DMS79 treated with DMSO at 0.1 percent for 48 hours (cell line): Measurements from ENCODE around the gene LAMA2.

Experiments
- DNase-seq: peaks from one replicate; lab custom pipeline; 2025; lab: John Stamatoyannopoulos, UW

Gene LAMA2

DNA sequence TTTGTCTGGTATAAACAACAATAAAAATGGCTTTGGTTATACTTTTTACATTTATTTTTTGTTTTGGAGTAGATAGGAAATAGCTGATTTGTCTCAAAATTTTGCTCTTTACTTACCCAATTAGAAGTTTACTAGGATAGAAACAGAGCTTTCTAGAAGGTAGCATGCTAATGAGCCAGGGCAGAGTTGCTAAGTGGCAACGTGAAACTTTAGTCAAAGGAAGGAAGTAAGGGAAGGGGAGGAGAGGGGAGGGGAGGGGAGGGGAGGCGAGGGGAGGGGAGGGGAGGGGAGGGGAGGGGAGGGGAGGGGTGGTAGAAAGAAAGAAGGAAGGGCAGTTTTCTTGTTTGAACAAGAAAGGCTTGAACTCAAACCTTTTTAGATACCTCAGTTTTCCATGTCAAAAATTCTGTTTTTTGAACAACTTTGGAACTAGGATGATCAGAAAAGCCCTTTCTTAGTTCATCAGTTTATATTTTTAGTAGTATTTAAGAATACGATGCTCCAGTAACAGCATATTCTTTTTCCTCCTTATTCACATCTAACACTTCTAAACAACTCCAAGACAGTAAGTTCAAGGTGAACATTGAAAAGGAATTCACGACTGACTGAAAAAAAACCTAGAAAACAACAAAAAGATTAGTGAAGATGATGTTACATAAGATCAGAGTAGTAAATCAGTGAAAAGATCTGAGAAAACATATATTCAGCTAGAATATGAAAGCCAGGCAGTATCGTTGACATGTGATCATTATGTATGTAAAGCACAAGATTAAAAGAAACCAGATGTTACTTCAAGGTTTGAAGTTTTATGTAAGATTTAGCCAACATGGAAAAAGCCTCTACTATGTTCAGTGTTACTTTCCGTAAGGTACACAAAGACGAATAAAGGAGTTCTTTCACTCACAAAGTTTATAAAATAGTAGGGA lies 563.6 kb downstream of the LAMA2 start:
- DNase-seq: no peak

DNA sequence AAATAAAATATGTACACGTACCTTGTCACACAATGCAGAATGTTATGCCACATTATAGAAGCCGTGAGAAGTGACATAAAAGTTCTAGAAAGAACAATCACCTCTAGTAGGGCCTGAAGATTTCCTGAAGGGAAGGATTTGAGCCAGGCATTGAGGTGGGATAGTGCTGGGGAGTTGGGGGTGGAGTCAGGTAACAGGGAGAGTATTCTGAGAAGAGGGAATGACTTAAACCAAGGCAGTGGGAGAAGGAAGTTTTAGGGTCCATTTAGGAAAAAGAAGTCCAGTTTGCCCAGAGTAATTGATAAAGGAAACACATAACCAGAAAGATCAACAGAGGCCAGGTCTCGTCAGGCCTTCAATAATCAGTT lies 564.2 kb downstream of the LAMA2 start:
- DNase-seq: no peak

DNA sequence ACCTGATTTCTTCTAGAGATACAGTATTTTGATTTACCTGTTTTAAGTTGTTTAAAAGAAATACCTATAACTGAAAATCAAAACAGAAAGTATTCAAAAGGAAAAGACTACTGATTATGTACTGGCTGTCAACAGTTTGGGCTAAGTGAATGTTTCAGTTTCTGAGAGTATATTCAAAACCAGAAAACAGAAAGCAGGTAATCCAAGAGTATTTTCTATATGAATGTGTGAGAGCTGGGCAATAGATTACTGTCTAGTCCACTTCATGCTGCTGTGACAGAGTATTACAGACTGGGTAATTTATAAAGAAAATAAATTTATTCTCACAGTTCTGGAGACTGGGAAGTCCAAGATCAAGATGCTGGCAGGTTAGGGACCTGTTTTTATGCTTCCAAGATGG lies 566.0 kb downstream of the LAMA2 start:
- DNase-seq: no peak

DNA sequence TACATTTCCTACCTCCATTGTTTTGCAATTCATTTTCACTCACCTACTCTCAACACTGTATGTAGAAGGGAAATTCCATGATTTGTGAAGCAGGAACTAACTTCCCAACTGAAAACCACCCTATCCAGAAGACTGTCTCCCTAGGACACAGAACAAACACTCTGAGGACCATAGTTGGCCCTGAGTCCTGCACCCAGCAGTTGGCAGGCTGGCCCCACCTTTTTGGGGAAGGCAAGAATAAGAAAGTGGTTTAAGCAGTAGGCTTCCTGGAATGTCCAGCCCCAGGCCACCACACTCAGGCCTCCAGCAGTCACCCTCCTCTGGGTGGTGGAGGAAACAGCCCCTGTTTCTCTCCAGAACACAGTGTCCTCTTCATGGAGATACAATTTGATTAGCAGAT lies 568.2 kb downstream of the LAMA2 start:
- no peak for DNase-seq

DNA sequence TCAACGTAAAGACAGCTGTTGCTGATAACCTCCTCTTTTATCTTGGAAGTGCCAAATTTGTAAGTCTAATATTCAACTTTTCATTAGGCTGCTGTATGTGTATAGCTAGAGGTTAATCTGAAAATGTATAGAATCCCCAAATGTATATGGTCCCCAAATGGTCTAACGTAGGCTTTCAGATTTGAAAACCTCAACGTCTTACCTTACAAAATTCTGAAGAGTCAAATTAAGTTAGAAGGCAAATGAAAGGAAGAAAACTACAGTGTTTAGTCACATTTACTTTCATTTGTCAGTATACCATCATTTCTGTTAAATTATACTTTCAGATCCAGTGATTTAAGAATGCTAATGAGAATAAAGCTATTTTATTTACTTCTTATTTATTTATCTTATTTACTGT lies 570.1 kb downstream of the LAMA2 start:
- DNase-seq: no peak

DNA sequence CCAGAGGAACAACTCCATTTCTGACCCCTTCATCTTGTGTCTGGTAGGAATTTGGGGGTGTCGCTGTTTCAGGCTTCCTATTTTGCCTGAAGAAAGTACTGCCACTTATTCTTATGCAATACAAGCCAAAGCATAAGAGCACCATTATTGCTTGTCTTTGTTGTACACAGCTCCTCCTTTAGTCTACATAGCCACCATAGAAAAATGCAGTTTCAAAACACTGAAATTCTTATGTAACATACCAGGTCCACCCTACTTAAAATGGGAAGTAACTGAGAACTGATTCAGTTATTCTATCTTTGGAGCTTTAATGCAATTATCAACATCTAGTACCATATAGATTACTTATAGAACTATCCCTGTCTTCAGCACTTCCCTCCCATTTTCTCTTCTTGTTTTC lies 571.5 kb downstream of the LAMA2 start:
- no peak for DNase-seq

DNA sequence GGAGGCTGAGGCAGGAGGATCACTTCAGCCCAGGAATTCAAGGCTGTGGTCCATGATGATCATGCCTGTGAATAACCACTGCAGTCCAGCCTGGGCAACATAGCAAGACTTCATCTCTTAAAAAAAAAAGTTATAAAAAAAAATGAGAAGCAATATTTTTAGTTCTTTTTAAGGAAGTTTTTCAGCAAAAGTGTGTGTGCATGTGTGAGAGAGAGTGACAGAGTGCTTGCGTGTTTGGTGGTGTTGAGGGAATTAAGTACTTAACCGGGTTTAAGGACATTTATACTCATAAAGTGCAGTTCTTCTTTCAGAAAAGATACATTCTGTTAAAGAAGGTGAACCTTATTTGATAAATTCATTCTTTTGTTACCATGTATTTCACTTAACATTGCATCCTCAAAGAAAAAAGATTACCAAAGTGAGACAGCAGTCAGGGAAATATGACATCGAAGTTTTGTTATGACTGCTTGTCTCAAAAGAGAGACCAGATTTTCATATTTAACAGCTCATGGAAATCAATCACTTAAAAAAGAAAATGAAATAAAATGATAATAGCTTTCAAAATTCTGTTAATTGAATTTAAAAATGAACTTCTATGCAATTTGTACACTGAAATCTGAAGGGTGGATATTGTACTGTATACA lies 572.3 kb downstream of the LAMA2 start:
- DNase-seq: no peak

DNA sequence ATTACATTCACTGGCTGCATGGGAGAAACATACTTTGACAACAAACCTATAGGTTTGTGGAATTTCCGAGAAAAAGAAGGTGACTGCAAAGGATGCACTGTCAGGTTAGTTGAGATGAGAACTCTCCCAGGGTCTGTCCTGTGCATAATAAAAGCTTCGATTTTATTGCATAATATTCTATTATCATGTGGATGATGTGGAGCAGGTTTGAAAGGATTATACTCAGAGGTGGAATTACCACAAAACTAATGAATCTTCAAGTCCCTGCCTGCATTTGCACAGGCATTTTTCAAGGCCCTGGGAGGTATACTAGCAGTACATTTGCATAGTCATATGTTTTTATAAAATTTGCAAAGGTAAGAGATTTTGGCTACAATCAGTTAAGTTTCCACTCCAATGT lies 577.3 kb downstream of the LAMA2 start:
- no peak for DNase-seq

DNA sequence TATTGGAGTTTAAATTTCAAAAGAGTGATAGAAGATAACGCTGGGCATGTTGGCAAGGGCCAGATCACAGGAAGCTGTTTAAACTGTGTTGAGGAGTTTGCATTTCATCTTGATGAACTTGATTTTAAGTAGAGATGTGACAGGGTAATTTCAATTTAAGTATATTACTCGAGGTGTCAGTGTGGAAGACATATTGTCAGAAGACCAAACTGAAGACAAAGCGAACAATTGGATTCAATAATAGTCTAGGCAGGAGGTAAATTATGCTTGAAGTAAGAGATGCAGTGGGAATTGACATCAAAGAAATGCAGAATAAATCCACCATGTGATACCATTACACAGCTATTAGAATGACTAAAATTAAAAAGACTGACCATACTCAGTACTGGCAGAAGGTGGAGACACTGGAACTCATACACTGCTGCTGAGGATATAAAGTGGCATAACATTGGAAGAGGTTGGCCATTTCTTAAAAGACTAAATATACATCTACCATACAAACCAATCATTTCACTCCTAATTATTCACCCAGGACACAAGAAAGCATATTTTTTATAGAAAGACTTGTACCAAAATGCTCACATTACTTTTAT lies 586.2 kb downstream of the LAMA2 start:
- DNase-seq: no peak

DNA sequence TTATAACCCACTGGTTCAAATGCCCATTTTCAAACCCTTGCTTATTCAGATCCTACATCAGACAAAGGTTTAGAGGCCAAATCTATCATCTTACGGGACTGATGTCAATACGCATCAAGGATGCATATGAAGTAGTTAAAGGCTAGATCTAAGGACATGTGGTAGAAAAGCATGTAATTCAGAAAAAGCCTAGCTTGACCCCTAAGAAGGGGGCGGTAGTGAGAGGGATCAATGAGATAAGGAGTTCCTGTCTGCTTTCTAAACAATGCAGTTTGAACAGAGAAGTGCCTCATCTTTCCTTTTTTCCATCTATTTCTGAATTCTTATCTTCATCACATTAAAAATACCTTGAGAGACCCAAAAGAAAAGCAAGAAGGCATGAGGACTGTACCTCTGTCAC lies 589.3 kb downstream of the LAMA2 start:
- DNase-seq: no peak

DNA sequence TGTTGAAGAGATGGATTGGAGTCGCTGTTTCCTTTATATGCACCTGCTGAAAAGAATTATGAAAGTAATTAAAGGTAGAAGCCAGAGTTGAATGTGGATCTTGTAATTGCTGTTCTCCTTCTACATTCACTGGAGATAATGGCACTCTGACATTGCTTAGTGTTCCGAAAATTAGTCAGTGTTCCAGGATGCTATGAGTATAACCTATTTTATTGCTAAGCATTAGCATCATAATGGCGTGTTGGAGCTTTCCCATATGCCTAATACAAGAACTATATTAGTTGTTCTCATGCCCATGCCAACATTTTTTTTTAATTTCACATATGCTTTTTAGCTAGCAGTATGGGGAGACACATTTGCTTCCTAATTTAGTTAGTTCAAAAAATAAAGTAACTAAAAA lies 590.6 kb downstream of the LAMA2 start:
- DNase-seq: no peak

DNA sequence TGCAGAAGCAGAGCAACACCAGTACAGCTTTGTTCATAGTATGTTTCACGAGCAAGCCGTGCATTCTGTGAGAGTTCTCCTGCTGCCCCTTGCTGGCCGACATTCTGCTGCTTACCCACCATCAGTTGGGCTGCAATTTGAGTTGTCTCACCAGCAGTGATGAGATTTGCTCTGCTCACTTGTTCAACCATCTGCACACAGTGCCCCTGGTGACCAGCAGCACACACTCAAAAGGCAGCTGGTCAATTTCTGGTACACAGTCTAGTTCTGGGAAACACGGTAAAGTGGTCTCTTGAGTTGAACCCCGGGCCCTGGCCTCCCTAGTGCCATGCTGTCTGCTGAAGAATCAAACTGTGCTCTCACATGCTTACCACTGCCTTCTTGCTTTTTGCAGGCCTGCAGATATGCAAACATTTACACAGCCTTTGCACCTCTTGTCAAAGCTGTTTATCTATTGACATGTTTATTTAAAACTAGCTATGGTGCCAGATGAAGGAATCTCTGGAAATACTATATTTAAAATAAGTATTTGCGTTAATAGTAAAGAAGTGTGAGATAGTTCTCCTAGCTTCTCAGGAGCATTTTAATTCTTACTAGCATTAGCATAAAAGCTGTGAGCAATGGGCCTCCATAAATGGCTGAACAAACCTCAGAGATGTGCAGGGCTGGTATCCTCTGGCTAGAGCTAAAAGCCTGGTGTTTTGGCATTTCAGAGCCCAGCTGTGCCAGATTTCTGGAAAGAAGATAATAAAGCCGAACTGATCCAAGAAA lies 592.7 kb downstream of the LAMA2 start:
- DNase-seq: no peak

DNA sequence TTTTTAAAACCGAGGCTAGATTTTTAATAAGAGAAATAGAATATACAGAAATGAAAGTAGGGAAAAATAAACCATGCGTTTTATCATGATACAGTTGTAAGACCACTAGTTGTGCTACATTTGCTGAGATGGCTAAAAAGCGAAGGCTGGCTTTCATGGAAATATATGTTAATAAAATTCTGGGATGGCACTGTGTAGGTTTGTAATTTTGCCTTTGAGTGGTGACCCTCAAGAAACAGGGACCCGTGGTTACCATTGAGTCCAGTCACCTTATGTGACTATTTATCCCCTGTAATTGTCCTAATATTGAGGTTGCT lies 593.3 kb downstream of the LAMA2 start:
- no peak for DNase-seq

DNA sequence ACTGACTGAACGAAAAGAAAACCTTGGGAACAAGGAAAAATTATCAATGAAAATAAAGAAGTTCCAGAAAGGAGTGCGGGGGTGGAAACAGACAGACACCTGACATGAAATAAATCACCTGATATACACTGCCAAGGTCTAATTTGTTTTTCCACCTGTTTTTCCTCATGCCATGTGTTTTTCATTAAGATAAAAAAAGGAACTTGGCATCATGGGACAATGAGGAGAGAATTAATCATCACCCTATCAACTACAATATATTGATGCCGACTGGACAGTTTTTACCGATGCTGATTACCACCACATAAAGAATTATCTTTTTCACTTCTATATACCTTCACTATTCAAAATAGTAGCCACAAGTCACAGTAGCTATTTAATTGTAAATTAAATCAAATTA lies 593.9 kb downstream of the LAMA2 start:
- DNase-seq: no peak

DNA sequence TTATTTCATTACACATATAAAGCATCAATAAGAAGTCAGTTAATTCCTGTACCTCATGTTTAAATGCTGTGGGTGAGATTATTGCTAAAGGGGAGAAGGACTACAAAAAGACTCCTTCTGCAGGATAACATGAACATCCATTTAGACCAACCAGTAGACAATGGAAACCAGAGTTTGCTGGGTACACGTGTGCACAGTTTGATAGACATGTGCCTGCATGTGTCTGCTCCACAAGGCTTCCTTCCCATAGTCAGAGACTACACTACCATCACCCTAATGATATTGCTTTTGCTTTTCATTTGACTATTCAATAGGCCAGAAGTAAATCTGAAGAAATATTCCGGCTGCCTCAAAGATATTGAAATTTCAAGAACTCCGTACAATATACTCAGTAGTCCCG lies 595.4 kb downstream of the LAMA2 start:
- DNase-seq: no peak

DNA sequence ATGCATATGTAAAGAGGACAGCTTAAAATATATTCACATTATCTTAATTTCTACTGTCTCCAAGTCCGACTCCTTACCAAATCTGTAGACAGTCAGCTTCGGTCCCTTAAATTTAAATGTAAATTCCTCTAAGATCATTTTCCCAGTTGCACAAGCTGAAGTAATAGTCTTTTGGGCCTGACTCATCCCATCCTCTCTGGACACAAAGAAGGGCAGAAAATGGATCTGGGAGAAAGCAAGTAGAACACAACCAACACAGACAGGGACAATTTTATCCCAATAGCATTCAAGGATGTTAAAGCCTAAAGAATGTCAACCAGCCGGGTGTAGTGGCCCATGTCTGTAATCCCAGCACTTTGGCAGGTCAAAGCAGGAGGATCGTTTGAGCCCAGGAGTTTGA lies 598.8 kb downstream of the LAMA2 start:
- no peak for DNase-seq

DNA sequence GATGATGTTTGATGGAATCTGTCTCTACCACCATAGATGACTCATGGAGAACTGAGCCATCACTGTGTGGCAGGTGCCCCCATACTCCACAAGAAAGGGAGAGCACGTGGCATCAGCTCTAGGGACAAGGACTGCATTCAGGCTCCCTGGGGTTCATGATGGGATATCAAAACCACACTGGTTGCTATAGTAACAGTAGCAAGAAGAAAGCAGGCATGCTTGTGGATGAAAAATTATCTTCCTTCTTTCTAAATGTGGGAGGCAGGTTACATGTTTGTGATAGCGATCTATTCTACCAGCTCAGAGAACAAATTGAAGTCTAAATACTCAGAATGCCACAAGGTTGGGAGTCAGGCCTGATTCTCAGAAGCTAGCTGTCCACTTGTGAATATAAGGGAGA lies 602.8 kb downstream of the LAMA2 start:
- no peak for DNase-seq

DNA sequence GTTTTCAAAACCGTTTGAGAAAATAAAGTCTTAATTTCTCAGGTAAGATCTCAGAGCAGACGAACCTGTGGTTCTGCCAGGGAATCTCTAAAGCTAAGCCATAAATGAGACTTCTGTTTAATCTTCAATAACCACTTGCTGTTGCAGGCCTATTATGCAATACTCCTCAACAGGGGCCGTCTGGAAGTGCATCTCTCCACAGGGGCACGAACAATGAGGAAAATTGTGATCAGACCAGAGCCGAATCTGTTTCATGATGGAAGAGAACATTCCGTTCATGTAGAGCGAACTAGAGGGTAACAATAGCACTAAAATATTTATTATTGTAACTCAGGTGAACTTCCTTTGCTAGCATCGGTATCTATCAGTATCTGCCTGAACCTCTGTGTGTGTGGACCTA lies 603.4 kb downstream of the LAMA2 start:
- no peak for DNase-seq

DNA sequence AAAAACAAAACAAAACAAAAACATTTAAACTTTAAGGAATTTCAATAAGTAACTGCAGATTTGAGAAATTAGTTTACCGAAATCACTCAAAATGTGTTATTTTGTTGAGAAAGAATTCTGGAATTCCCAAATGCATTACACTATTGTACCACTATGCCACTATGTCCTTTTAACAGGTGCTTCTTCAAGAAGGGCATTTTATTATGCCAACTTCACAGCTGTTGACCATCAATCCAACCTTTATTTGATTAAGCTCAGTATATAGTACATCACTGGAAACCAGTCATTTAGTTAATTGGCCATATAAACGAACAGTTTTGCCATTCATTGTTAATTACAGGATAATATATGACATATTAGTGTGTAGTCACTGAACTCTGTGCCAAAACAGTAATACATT lies 605.4 kb downstream of the LAMA2 start:
- no peak for DNase-seq

DNA sequence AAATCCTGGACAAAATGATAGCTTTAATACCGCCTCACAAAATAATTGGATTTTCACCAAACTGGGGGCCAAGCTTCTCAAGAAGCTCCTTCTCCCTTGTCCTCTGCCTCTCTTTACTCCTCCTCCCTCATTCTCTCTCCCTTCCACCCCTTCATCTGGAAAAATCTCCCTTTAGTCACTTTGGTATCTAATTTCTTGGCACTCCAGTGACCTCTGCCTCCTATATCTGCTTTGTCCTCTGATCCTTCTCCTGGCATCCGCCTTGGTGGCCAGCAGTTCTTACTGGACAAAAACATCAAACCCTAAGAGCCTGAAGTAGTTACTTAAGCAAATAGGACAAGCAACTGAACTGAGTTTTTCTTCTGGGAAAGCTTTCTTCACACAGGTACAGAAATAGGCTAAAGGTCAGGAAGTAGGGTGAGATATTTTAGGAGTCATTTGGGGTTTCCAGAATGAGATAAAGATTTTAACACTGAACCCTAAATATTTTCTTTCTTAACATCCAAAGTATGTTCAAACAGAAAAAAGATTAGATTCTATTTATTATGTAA lies 606.4 kb downstream of the LAMA2 start:
- no peak for DNase-seq

DNA sequence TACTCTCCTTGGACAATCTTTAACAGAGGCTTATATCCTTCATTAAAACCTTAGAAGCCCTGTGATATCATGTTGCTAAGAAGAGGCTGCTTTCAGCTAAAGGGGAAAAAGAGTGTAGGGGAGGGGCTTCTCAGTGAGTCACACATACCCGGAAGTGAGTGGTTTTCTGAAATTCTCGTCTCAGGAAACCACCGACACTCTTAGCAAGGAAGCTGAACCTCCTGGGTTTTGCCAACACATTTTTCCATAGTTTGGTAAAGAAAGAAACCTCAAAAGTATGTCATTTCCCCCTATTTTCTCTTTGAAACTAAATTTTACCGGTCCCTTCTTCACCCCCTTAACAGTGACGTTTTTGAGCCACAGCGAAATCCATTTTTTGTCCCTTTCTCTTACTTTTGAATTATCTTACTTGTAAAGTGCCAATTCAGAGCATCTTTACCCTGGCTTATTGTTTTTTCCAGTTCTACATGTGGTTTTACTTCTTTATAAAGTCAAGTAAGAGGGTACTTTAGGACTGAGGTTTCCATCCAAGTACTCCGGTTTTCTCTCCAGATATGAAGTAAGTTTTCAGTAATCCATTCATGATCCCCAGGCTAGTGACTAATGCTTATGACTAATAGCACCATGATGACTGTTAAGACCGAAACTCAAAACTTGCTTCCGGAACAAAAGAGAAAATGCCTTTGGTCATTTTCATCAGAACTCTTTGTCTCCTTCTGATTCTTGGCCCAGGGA lies 607.8 kb downstream of the LAMA2 start:
- DNase-seq: no peak

DNA sequence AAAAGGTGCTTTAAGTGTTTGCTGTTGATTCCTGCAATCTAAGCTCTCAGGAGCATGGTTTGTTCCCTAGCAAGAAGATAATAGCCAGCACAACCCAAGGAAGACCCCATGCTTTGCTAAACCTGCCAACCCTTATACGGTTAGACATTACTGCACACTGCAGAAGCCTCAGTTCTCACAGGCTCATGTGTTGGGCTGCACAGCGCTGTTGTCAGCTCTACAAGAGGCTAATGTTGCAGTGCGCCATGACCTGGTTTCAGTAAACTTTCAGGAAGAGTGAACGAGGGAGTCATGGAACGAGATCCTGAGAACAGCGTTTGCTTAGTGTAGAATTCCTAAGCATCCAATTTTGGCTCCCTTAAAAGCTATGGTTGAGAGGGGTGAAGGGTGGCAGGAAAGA lies 608.5 kb downstream of the LAMA2 start:
- DNase-seq: no peak
